Urinary bladder (tissue), 4 donors: ENCODE measurements around the gene PTRH1. TPM values are rescaled to one million over a fixed set of nuclear protein-coding genes. Genes with fewer than 3 reads are reported as not detected.

Source experiments
- DNase-seq: peaks from one replicate; pipeline ENCODE4 v3.0.0-alpha.2; 2015; ENCODE audit errors: extremely low spot score
- H3K27ac ChIP-seq: one replicate; pipeline ENCODE4 v1.5.1; 2013; ENCODE audit warnings: low read depth, mild to moderate bottlenecking, moderate library complexity
- H3K36me3 ChIP-seq: one replicate; pipeline ENCODE4 v1.6.1; 2013; ENCODE audit warnings: mild to moderate bottlenecking, moderate library complexity; ENCODE audit not compliant: insufficient read depth
- H3K4me1 ChIP-seq: one replicate; pipeline ENCODE4 v1.6.1; 2013; ENCODE audit warnings: mild to moderate bottlenecking, moderate library complexity; ENCODE audit not compliant: insufficient read depth
- H3K4me3 ChIP-seq: one replicate; pipeline ENCODE4 v1.5.1; 2013; ENCODE audit warnings: low read depth, low read length
- WGBS: extraction: QIAGEN DNeasy Blood & Tissue Kit; methylation state at CpG from one replicate; pipeline ENCODE4 v1.1.7; 2013; 5-methylcytosine and 5-hydroxymethylcytosine counted together
- polyA plus RNA-seq: library from polyadenylated mRNA; stranded (reverse); fragments of 200-250 nt; gene quantifications from one replicate; pipeline ENCODE4 v1.2.3, GENCODE V29; 2013
- total RNA-seq: library from RNA; depleted of rRNA; stranded (reverse); fragments of >200 nt; gene quantifications from one replicate; pipeline ENCODE4 v1.2.3, GENCODE V29; 2014
- donor health status: healthy with polysubstance abuse.
- donor health status: healthy.

Gene PTRH1
- total and polyA plus RNA-seq, 2 donors = 5.7 to 29.8 TPM

GRCh38 chr9:127720031-127720864, 4.8 kb upstream of the PTRH1 start:
- Histone ChIP-seq H3K36me3 (no peaks in the 10 kb centered on the region), H3K4me1 (no peaks in the 10 kb centered on the region), H3K27ac (no peak overlapping the region), H3K4me3 (no peak overlapping the region)
- WGBS = 75% methylated on average over 12 of the region's 12 CpGs
- DNase-seq = no peak

DNA sequence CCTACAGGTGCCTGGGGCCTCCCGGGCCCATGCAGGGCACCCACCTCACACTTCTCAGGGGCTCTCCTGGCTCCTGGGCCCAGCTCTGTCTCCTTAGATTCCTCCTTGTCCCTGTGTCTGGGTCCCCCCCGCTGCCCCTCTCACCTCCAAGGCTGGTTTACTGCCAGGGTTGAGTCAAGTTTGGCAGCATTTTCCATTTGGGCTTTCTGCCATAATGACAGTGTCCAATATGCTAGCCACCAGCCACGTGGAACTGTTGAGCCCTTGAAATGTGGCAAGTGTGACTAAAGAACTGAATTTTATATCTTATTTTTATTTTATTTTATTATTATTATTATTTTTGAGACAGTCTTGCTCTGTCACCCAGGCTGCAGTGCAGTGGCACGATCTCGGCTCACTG, 2.3 kb upstream of the PTRH1 start:
- H3K4me3 ChIP-seq = no peak overlapping the region
- no peak for DNase-seq
- 78% methylated on average over 5 of the region's 5 CpGs for WGBS
- no peaks in the 10 kb centered on the region for H3K36me3 ChIP-seq
- H3K4me1 ChIP-seq = no peaks in the 10 kb centered on the region
- no peak overlapping the region for H3K27ac ChIP-seq

GRCh38 chr9:127716412-127716811, 949 bp upstream of the PTRH1 start:
- no peaks in the 10 kb centered on the region for H3K4me1 ChIP-seq
- no peak for DNase-seq
- H3K27ac ChIP-seq = no peak overlapping the region
- H3K4me3 ChIP-seq = no peak overlapping the region
- no peaks in the 10 kb centered on the region for H3K36me3 ChIP-seq
- WGBS = 86% methylated on average over 9 of the region's 9 CpGs

GRCh38 chr9:127714951-127715469, 453 bp downstream of the PTRH1 start:
- H3K27ac ChIP-seq = no peak overlapping the region

GRCh38 chr9:127714020-127714750, 1.3 kb downstream of the PTRH1 start:
- no peak for DNase-seq
- WGBS = 75% methylated on average over 19 of the region's 19 CpGs

More at GRCh38 chr9:127714951-127715469, 453 bp downstream of the PTRH1 start:
- H3K4me1 ChIP-seq = no peaks in the 10 kb centered on the region
- H3K4me3 ChIP-seq = peak overlapping the region; percentile 63
- H3K36me3 ChIP-seq = no peaks in the 10 kb centered on the region
- WGBS = under 1% methylated on average over 44 of the region's 44 CpGs
- no peak for DNase-seq

DNA sequence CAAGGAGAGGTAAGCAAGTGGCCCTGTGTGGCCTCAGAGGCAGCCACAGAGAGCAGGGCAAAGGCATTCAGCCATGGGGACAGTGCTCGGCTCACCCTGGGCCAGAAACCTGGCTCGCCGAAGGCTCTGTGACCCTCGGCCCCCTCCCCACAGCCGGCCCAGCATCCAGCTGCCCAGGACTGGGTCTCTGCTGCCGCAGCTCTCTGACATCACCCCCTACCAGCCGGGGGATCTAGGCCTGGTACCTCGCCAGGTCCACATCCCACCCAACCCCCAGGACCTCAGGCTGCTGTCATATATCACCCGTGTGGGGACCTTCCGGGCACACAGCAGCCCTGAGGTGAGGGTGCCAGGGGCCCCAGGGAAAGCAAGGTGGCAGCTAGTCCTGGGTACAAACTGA, 2.6 kb downstream of the PTRH1 start:
- Histone ChIP-seq H3K4me1 (no peaks in the 10 kb centered on the region), H3K36me3 (no peaks in the 10 kb centered on the region), H3K4me3 (no peak overlapping the region), H3K27ac (no peak overlapping the region)
- 91% methylated on average over 10 of the region's 10 CpGs for WGBS
- DNase-seq = no peak

More at GRCh38 chr9:127714020-127714750, 1.3 kb downstream of the PTRH1 start:
- Histone ChIP-seq H3K4me1 (no peaks in the 10 kb centered on the region), H3K4me3 (peak overlapping the region; percentile 63), H3K36me3 (no peaks in the 10 kb centered on the region), H3K27ac (no peak overlapping the region)

- DNase-seq = no peak
- Histone ChIP-seq H3K36me3 (no peaks in the 10 kb centered on the region), H3K4me1 (no peaks in the 10 kb centered on the region), H3K4me3 (no peak overlapping the region), H3K27ac (no peak overlapping the region)
- WGBS = 93% methylated on average over 11 of the region's 11 CpGs
These were observed 3.1 kb downstream of the PTRH1 start for GRCh38 chr9:127712371-127712770.

GRCh38 chr9:127711831-127712274, 3.6 kb downstream of the PTRH1 start:
- no peaks in the 10 kb centered on the region for H3K36me3 ChIP-seq
- WGBS = 78% methylated on average over 11 of the region's 11 CpGs
- H3K4me1 ChIP-seq = no peaks in the 10 kb centered on the region
- no peak overlapping the region for H3K4me3 ChIP-seq
- no peak for DNase-seq
- H3K27ac ChIP-seq = no peak overlapping the region

DNA sequence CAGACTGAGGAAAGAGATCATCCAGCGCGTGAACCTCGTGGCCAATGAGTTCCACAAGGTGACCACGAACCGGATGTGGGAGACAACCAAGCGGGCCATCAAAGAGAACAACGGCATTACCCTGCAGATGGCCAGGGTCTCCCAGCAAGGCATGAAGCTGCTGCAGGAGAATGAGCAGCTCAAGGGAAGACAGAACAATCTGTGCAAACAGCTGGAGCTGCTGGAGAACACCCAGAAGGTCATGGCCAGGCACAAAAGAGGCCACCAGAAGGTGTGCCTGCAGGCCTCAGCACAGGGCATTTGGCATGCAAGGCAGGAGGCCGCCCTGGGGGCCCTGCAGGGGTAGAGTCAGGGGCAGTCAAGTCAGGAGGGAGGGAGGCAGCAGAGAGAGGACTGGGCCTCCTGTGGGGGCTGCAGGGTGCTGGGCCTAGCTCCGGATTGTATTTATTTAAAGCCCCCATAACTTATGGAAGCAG, 4.2 kb downstream of the PTRH1 start:
- DNase-seq = no peak
- no peak overlapping the region for H3K4me3 ChIP-seq
- H3K4me1 ChIP-seq = no peaks in the 10 kb centered on the region
- 69% methylated on average over 9 of the region's 9 CpGs for WGBS
- no peak overlapping the region for H3K27ac ChIP-seq
- no peaks in the 10 kb centered on the region for H3K36me3 ChIP-seq

DNA sequence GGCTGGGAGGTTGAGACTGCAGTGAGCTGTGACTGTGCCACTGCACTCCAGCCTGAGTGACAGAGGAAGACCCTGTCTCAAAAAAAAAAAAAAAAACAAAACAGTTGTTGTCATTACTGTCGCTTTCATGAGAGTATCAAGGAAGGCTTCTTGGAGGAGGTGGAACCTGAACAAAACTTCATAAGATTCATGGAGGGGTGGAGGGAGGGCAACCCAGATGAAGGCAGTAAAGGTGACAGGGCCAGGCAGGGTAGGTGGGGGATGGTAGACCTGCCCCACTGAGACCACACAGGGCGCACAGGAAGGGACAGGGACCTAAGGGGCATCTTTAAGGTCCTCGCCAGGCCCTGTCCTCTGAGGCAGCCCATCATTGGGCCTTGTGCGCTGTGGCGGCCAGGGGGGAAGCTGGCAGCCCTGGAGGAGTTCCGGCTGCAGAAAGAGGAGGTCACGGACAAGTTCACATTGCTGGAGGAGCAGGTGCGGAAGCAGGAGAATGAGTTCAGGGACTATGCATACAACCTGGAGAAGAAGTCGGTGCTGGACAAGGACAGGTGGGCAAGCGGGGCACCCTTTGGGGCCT, 5.2 kb downstream of the PTRH1 start:
- no peak overlapping the region for H3K27ac ChIP-seq
- 92% methylated on average over 10 of the region's 10 CpGs for WGBS
- no peak for DNase-seq
- H3K4me1 ChIP-seq = no peaks in the 10 kb centered on the region
- H3K36me3 ChIP-seq = no peaks in the 10 kb centered on the region
- no peak overlapping the region for H3K4me3 ChIP-seq

DNA sequence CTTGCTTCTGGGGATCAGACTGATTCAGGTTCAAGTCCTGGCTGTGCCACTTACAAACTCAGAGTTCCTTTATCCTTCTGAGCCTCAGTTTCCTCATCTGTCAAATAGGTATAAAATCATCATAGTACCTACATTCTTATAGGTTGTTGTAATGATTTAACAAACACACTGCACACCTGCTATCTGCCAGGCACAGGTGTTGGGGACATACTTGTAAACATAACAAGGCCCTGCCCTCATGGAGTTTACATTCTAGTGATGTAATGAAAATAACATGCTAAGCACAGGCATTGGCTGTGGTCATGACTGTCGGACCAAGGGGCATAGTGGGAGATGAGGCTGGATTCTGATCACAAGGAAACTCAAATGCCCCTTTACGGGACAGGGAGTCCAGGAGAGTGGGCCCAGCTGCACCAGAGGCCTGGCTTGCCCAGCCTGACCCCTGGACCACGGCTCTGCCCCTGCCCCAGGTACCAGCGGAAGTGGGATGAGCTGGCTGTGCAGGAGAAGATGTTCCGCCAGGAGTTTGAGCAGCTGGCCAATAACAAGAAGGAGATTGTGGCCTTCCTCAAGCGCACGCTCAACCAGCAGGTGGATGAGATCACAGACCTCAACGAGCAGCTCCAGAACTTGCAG, 6.4 kb downstream of the PTRH1 start:
- Histone ChIP-seq H3K4me1 (no peaks in the 10 kb centered on the region), H3K36me3 (no peaks in the 10 kb centered on the region), H3K27ac (no peak overlapping the region), H3K4me3 (no peak overlapping the region)
- no peak for DNase-seq
- 87% methylated on average over 8 of the region's 8 CpGs for WGBS

DNA sequence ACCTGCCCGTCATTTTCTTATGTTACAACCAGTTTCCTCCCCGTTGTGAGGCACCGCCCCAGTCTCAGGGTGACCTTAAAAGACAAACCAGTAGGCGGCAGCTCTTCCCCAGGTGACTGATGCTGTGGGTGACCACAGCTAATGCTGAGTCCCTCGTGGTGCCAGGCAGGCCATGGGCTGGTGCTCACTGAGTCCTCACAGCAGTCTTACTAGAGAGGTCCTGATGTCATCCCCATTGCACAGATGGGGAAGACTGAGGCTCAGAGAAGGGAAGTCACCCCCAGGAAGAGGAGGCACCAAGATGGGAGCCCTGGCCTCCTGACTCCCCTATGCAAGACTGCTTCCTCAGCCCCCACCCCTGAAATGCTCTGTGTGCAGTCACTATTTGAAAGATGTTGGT, 7.7 kb downstream of the PTRH1 start:
- 58% methylated on average over 5 of the region's 5 CpGs for WGBS
- Histone ChIP-seq H3K36me3 (no peaks in the 10 kb centered on the region), H3K27ac (no peak overlapping the region), H3K4me1 (no peaks in the 10 kb centered on the region), H3K4me3 (no peak overlapping the region)
- DNase-seq = no peak

- DNase-seq = no peak
- Histone ChIP-seq H3K36me3 (no peaks in the 10 kb centered on the region), H3K4me1 (no peaks in the 10 kb centered on the region), H3K4me3 (no peak within 1 kb of the TSS), H3K27ac (no peak within 1 kb of the TSS)
- 65% methylated on average over 11 of the region's 11 CpGs for WGBS
These were observed 8.6 kb downstream of the PTRH1 start, which contains the start of gene CFAP157 for GRCh38 chr9:127706836-127707241. CFAP157 (plus strand) TSS chr9:127706988; CDS start chr9:127707032, 44 bp downstream.
